Breast epithelium (tissue), 3 donors: ENCODE data around the gene HERC2.

Experiments
- CTCF ChIP-seq, 3 donors: fragments of 450-650 bp; IDR thresholded peaks; one replicate each; pipeline ENCODE4 v1.5.1; 2016 to 2017; ENCODE audit warnings: antibody characterized with exemption in 3 of 3, mild to moderate bottlenecking in 3 of 3, moderate library complexity in 3 of 3
- POLR2AphosphoS5 ChIP-seq, 3 donors: sonication (generic); formaldehyde crosslinking; IDR thresholded peaks; one replicate each; pipeline ENCODE4 v1.6.1; 2017; ENCODE audit warnings: antibody characterized with exemption in 3 of 3

- TF ChIP-seq CTCF (IDR thresholded peaks at IDR 0.05) (no peak), POLR2AphosphoS5 (IDR thresholded peaks at IDR 0.05) (no peak)
Measured at GRCh38 chr15:28091313-28091712, 230.7 kb downstream of the HERC2 start.
